GM19193 (cell line): ENCODE data around the gene ELF4.

Source experiments
- POLR2A ChIP-seq: IDR thresholded peaks from 4 replicates; pipeline ENCODE4 v1.6.1; 2011; ENCODE audit not compliant: insufficient read depth, insufficient read length; ENCODE audit errors: extremely low read depth

ELF4 gene

GRCh38 chrX:130110379-130111219 lies at the start of gene ELF4:
Gene ELF4 (minus strand): TSS chrX:130110497. CDS start chrX:130081330, 29,167 bp downstream.
- TF ChIP-seq POLR2A: peak; percentile 29

- no peak for TF ChIP-seq POLR2A
Observed at GRCh38 chrX:130159776-130160175, 49.5 kb upstream of the ELF4 start.

- TF ChIP-seq POLR2A: no peak
Observed at GRCh38 chrX:130158311-130158710, 48.0 kb upstream of the ELF4 start.

GRCh38 chrX:130155564-130155963 lies 45.3 kb upstream of the ELF4 start:
- no peak for TF ChIP-seq POLR2A

GRCh38 chrX:130147631-130148030 lies 37.3 kb upstream of the ELF4 start:
- TF ChIP-seq POLR2A: no peak

GRCh38 chrX:130145123-130145522 lies 34.8 kb upstream of the ELF4 start:
- no peak for TF ChIP-seq POLR2A

- TF ChIP-seq POLR2A: no peak
Observed at GRCh38 chrX:130144509-130144908, 34.2 kb upstream of the ELF4 start.

GRCh38 chrX:130139474-130140201 lies 29.3 kb upstream of the ELF4 start:
- no peak for TF ChIP-seq POLR2A

GRCh38 chrX:130136961-130137360 lies 26.7 kb upstream of the ELF4 start:
- TF ChIP-seq POLR2A: no peak

GRCh38 chrX:130136496-130136895 lies 26.2 kb upstream of the ELF4 start:
- TF ChIP-seq POLR2A: no peak

GRCh38 chrX:130130990-130131389 lies 20.7 kb upstream of the ELF4 start:
- no peak for TF ChIP-seq POLR2A

GRCh38 chrX:130125091-130125874 lies 15.0 kb upstream of the ELF4 start:
- no peak for TF ChIP-seq POLR2A

GRCh38 chrX:130124577-130124976 lies 14.3 kb upstream of the ELF4 start:
- TF ChIP-seq POLR2A: no peak

- no peak for TF ChIP-seq POLR2A
Observed at GRCh38 chrX:130121505-130121800, 11.2 kb upstream of the ELF4 start.

- peak; percentile 24 for TF ChIP-seq POLR2A
Observed at GRCh38 chrX:130120746-130121504, 10.6 kb upstream of the ELF4 start.
